A673 (cell line): Measurements from ENCODE around the gene RABGAP1L. TPM values are rescaled to one million over a fixed set of nuclear protein-coding genes. Genes with fewer than 3 reads are reported as not detected.

Experiments
- BruUV-seq: library from RNA; stranded (reverse); fragments of 400-500 nt; replicated peaks from 2 replicates; lab custom pipeline; 2021; lab: Mats Ljungman, UMichigan
- CTCF ChIA-PET: fragments of 300-600 bp; sonication (Branson Sonifier 250); formaldehyde crosslinking; loops from one replicate; lab custom pipeline; 2022; ENCODE audit warnings: antibody characterized with exemption; lab: Charles Lee
- POLR2A ChIA-PET: fragments of 300-600 bp; sonication (Branson Sonifier 250); formaldehyde crosslinking; loops from one replicate; lab custom pipeline; 2022; ENCODE audit warnings: antibody characterized with exemption; ENCODE audit not compliant: low non-redundant PET; lab: Charles Lee
- DNase-seq: peaks from one replicate; pipeline ENCODE4 v3.0.0-alpha.2; 2015; ENCODE audit warnings: low spot score
- H3K27ac ChIP-seq: fragments of 200-600 bp; sonication (generic); 2 replicates; pipeline ENCODE4 v1.5.1; 2016; ENCODE audit warnings: mixed run types, low read depth, mild to moderate bottlenecking, mixed read lengths, antibody characterized with exemption, low read length; ENCODE audit not compliant: poor library complexity, severe bottlenecking
- H3K27me3 ChIP-seq: fragments of 200-600 bp; sonication (generic); replicated peaks from 2 replicates; pipeline ENCODE4 v1.6.1; 2017; ENCODE audit warnings: mixed run types, low read depth, mild to moderate bottlenecking, mixed read lengths, antibody characterized with exemption, low read length; ENCODE audit not compliant: insufficient read depth, poor library complexity
- H3K36me3 ChIP-seq: fragments of 200-600 bp; sonication (generic); 2 replicates; pipeline ENCODE4 v1.6.1; 2016; ENCODE audit warnings: mixed run types, mild to moderate bottlenecking, mixed read lengths, antibody characterized with exemption, low read length; ENCODE audit not compliant: insufficient read depth, poor library complexity, severe bottlenecking
- H3K4me1 ChIP-seq: fragments of 200-600 bp; sonication (generic); 2 replicates; pipeline ENCODE4 v1.6.1; 2017; ENCODE audit warnings: mixed run types, mild to moderate bottlenecking, mixed read lengths, antibody characterized with exemption, low read length; ENCODE audit not compliant: insufficient read depth, poor library complexity, severe bottlenecking
- H3K4me3 ChIP-seq: fragments of 200-600 bp; sonication (generic); 2 replicates; pipeline ENCODE4 v1.5.1; 2016; ENCODE audit warnings: low read depth, mixed run types, mild to moderate bottlenecking, mixed read lengths, low read length; ENCODE audit not compliant: poor library complexity, severe bottlenecking
- H3K9me3 ChIP-seq: fragments of 200-600 bp; sonication (generic); 2 replicates; pipeline ENCODE4 v1.6.1; 2016; ENCODE audit warnings: mixed run types, low read depth, mild to moderate bottlenecking, mixed read lengths, antibody characterized with exemption, low read length; ENCODE audit not compliant: poor library complexity, severe bottlenecking
- EZH2 ChIP-seq: fragments of 200-600 bp; sonication (generic); IDR thresholded peaks from 2 replicates; pipeline ENCODE4 v1.6.1; 2017; ENCODE audit warnings: borderline replicate concordance, low read depth, mild to moderate bottlenecking, mixed read lengths, antibody characterized with exemption, low read length; ENCODE audit not compliant: poor library complexity, severe bottlenecking
- intact Hi-C: fragments of 100-400 bp; cut with micrococcal nuclease; formaldehyde crosslinking; loops from one replicate; pipeline ENCODE4 v1.10.0; 2022; ENCODE audit not compliant: unreplicated experiment
- total RNA-seq: library from RNA; stranded (reverse); gene quantifications from 2 replicates; pipeline ENCODE4 v1.2.3, GENCODE V29; 2021
- TF ChIP-seq, protein P1 (sequence below): fragments of 300-800, 200-600 bp; sonication (generic); conservative IDR thresholded peaks from 2 replicates; pipeline ENCODE4 v1.5.1; 2017; ENCODE audit warnings: low read depth, mild to moderate bottlenecking, antibody characterized with exemption, low read length, moderate library complexity, mixed read lengths

RABGAP1L gene
- total RNA-seq, 1 experiment from 2014 or later: 19.3 TPM

DNA sequence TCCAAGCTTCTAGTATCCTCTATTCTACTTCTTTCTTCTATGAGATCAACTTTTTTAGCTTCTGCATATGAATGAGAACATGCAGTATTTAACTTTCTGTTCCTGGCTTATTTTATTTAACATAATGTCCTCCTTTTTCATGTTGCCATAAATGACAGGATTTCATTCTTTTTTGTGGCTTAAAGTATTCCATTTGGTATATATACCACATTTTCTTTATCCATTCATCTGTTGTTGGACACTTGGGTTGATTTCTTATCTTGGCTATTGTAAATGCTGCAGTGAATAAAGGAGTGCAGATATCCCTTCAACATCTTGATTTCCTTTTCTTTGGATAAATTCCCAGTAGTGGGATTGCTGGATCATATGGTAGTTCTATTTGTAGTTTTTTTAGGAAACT lies 498.1 kb downstream of the RABGAP1L start:
- ChIA-PET POLR2A (no interaction called here), CTCF (no interaction called here)
- H3K36me3 ChIP-seq: no peaks in the 10 kb centered on the region

GRCh38 chr1:174657893-174658292 lies 498.6 kb downstream of the RABGAP1L start:
- Histone ChIP-seq H3K36me3 (no peaks in the 10 kb centered on the region), H3K9me3 (no peaks in the 10 kb centered on the region), H3K27ac (no peak overlapping the region), H3K27me3 (no peaks in the 10 kb centered on the region), H3K4me1 (no peaks in the 10 kb centered on the region), H3K4me3 (no peak overlapping the region)
- TF ChIP-seq EZH2: no peak
- DNase-seq: no peak
- BruUV-seq: no TSS peak
- ChIA-PET POLR2A (no interaction called here), CTCF (no interaction called here)
- intact Hi-C loops: no loop called here

More for the DNA sequence above, 498.1 kb downstream of the RABGAP1L start:
- Histone ChIP-seq H3K27me3 (no peaks in the 10 kb centered on the region), H3K27ac (no peak overlapping the region), H3K9me3 (no peaks in the 10 kb centered on the region), H3K4me3 (no peak overlapping the region), H3K4me1 (no peaks in the 10 kb centered on the region)
- intact Hi-C loops: no loop called here
- DNase-seq: no peak
- BruUV-seq: no TSS peak
- no peak for TF ChIP-seq EZH2
- TF ChIP-seq, protein P1, sequence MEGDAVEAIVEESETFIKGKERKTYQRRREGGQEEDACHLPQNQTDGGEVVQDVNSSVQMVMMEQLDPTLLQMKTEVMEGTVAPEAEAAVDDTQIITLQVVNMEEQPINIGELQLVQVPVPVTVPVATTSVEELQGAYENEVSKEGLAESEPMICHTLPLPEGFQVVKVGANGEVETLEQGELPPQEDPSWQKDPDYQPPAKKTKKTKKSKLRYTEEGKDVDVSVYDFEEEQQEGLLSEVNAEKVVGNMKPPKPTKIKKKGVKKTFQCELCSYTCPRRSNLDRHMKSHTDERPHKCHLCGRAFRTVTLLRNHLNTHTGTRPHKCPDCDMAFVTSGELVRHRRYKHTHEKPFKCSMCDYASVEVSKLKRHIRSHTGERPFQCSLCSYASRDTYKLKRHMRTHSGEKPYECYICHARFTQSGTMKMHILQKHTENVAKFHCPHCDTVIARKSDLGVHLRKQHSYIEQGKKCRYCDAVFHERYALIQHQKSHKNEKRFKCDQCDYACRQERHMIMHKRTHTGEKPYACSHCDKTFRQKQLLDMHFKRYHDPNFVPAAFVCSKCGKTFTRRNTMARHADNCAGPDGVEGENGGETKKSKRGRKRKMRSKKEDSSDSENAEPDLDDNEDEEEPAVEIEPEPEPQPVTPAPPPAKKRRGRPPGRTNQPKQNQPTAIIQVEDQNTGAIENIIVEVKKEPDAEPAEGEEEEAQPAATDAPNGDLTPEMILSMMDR: no peak

DNA sequence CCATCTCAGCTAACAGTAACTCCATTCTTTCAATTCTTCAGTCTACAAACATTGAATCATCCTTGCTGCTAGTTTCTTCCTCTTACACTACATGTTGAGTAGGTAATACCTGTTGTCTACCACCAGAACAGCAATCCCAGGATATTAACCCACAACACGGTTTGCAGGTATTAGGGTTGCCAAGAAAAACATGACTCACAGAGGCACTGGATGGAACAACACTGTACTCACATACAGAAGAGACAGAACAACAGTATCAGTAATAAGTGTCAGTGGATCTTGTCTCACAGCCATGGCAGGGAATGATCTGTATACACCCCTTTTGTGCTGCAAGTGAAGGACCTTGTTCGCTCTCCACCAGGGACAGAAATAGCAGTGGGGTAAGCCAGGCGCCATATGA lies 500.5 kb downstream of the RABGAP1L start:
- no peak overlapping the region for H3K27ac ChIP-seq
- H3K4me3 ChIP-seq: no peak overlapping the region
- H3K36me3 ChIP-seq: no peaks in the 10 kb centered on the region
- ChIA-PET CTCF (no interaction called here), POLR2A (no interaction called here)
- DNase-seq: no peak
- no peaks in the 10 kb centered on the region for H3K9me3 ChIP-seq
- TF ChIP-seq EZH2: no peak
- TF ChIP-seq, protein P1: no peak
- H3K4me1 ChIP-seq: no peaks in the 10 kb centered on the region
- no TSS peak for BruUV-seq
- intact Hi-C loops: no loop called here
- no peaks in the 10 kb centered on the region for H3K27me3 ChIP-seq

DNA sequence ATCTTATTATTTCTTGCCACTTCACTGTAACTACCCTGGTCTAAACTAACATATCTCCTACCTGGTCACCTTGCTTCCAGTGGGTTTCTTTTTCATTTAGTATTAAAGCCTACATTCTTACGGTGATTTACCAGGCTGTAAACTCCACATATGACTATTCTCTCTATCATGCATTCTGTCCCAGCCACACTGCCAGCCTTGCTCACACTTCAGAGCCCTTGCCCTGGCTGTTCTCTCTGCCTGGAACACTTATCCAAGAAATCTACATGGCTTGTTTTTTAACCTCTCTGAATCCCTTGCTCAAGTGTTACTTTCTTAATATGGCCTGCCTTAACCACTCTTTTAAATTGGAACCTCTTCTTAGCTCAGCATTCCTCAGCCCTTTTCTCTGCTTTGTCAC lies 501.2 kb downstream of the RABGAP1L start:
- Histone ChIP-seq H3K27me3 (no peaks in the 10 kb centered on the region), H3K27ac (no peak overlapping the region), H3K4me1 (no peaks in the 10 kb centered on the region), H3K36me3 (no peaks in the 10 kb centered on the region), H3K4me3 (no peak overlapping the region), H3K9me3 (no peaks in the 10 kb centered on the region)
- ChIA-PET CTCF (no interaction called here), POLR2A (no interaction called here)
- BruUV-seq: no TSS peak
- DNase-seq: no peak
- intact Hi-C loops: no loop called here
- TF ChIP-seq, protein P1: no peak
